ENCODE results near the gene RPL7L1. TPM values are rescaled to one million over a fixed set of nuclear protein-coding genes. Genes with fewer than 3 reads are reported as not detected.

Gene RPL7L1
- total RNA-seq, 1 donor from 2014 or later = 82.8 TPM

GRCh38 chr6:42911171-42912021 is 32.0 kb downstream of the RPL7L1 start:
- peaks cover 3% of the 10 kb centered on the region for H3K27me3 Mint-ChIP-seq
- H3K4me1 Mint-ChIP-seq (ENCODE audit: low read depth) = peaks cover 3% of the 10 kb centered on the region
- peak overlapping the region; percentile 87 for H3K27ac Mint-ChIP-seq
- H3K9me3 Mint-ChIP-seq (ENCODE audit: low read depth) = no peaks in the 10 kb centered on the region
- peak; percentile 38 for TF ChIP-seq CTCF (IDR thresholded peaks at IDR 0.05; ENCODE audit: unreplicated experiment)
- H3K4me3 Mint-ChIP-seq (ENCODE audit: low read depth) = peak overlapping the region; percentile 78
- H3K36me3 Mint-ChIP-seq (ENCODE audit: insufficient read depth) = no peaks in the 10 kb centered on the region
- peak; percentile 29 for DNase-seq (ENCODE audit: low spot score, unreplicated experiment)

GRCh38 chr6:42914546-42914945 is 35.1 kb downstream of the RPL7L1 start:
- DNase-seq (ENCODE audit: low spot score, unreplicated experiment) = no peak
- H3K9me3 Mint-ChIP-seq (ENCODE audit: low read depth) = no peaks in the 10 kb centered on the region
- no peaks in the 10 kb centered on the region for H3K36me3 Mint-ChIP-seq (ENCODE audit: insufficient read depth)
- H3K27me3 Mint-ChIP-seq = no peaks in the 10 kb centered on the region
- no peak overlapping the region for H3K27ac Mint-ChIP-seq
- no peak overlapping the region for H3K4me3 Mint-ChIP-seq (ENCODE audit: low read depth)
- TF ChIP-seq CTCF (IDR thresholded peaks at IDR 0.05; ENCODE audit: unreplicated experiment) = no peak
- H3K4me1 Mint-ChIP-seq (ENCODE audit: low read depth) = peaks cover 3% of the 10 kb centered on the region

- Mint-ChIP-seq H3K36me3 (ENCODE audit: insufficient read depth) (no peaks in the 10 kb centered on the region), H3K27me3 (no peaks in the 10 kb centered on the region), H3K27ac (no peak within 1 kb of the TSS)
Observed at GRCh38 chr6:42915732-42916131, 36.3 kb downstream of the RPL7L1 start, which contains the start of gene PTCRA. Gene PTCRA (plus strand): TSS chr6:42916053. CDS start chr6:42916070, 17 bp downstream.

GRCh38 chr6:42916288-42916687 is 36.9 kb downstream of the RPL7L1 start:
- TF ChIP-seq CTCF (IDR thresholded peaks at IDR 0.05; ENCODE audit: unreplicated experiment) = no peak
- no peak overlapping the region for H3K4me3 Mint-ChIP-seq (ENCODE audit: low read depth)
- no peak overlapping the region for H3K27ac Mint-ChIP-seq
- H3K27me3 Mint-ChIP-seq = no peaks in the 10 kb centered on the region
- no peak for DNase-seq (ENCODE audit: low spot score, unreplicated experiment)
- H3K36me3 Mint-ChIP-seq (ENCODE audit: insufficient read depth) = no peaks in the 10 kb centered on the region
- peaks cover 1% of the 10 kb centered on the region for H3K4me1 Mint-ChIP-seq (ENCODE audit: low read depth)
- no peaks in the 10 kb centered on the region for H3K9me3 Mint-ChIP-seq (ENCODE audit: low read depth)

More at GRCh38 chr6:42915732-42916131, 36.3 kb downstream of the RPL7L1 start, which contains the start of gene PTCRA:
- Mint-ChIP-seq H3K4me1 (ENCODE audit: low read depth) (peaks cover 3% of the 10 kb centered on the region), H3K4me3 (ENCODE audit: low read depth) (no peak within 1 kb of the TSS), H3K9me3 (ENCODE audit: low read depth) (no peaks in the 10 kb centered on the region)
- no peak for DNase-seq (ENCODE audit: low spot score, unreplicated experiment)
- TF ChIP-seq CTCF (IDR thresholded peaks at IDR 0.05; ENCODE audit: unreplicated experiment) = no peak

- Mint-ChIP-seq H3K27me3 (no peaks in the 10 kb centered on the region), H3K9me3 (ENCODE audit: low read depth) (no peaks in the 10 kb centered on the region), H3K27ac (no peak overlapping the region), H3K4me3 (ENCODE audit: low read depth) (no peak overlapping the region), H3K36me3 (ENCODE audit: insufficient read depth) (no peaks in the 10 kb centered on the region), H3K4me1 (ENCODE audit: low read depth) (no peaks in the 10 kb centered on the region)
- no peak for TF ChIP-seq CTCF (IDR thresholded peaks at IDR 0.05; ENCODE audit: unreplicated experiment)
- no peak for DNase-seq (ENCODE audit: low spot score, unreplicated experiment)
Observed at GRCh38 chr6:42921801-42922200, 42.4 kb downstream of the RPL7L1 start.
